Activated B cell treated with CpG ODN at 0.5 μM for 24 hours (primary cell): ENCODE measurements around the gene GDF2. TPM values are rescaled to one million over a fixed set of nuclear protein-coding genes. Genes with fewer than 3 reads are reported as not detected.

Experiments
- ATAC-seq: fragments of 200-7000 bp; cut with Tn5 transposase; one replicate; pipeline ENCODE4 v1.10.0; 2021; ENCODE audit warnings: low read depth, mild to moderate bottlenecking, moderate library complexity
- CTCF ChIA-PET: fragments of 350-600 bp; sonication (Branson Sonifier 250); formaldehyde crosslinking; loops from one replicate; lab custom pipeline; 2021; ENCODE audit warnings: antibody characterized with exemption; lab: Charles Lee
- POLR2A ChIA-PET: fragments of 350-600 bp; sonication (Branson Sonifier 250); formaldehyde crosslinking; loops from one replicate; lab custom pipeline; 2021; ENCODE audit warnings: antibody characterized with exemption; lab: Charles Lee
- DNase-seq: peaks from one replicate; pipeline ENCODE4 v3.0.0; 2022
- H3K27ac Mint-ChIP-seq: one replicate; pipeline ENCODE4 v1.8.0; 2020; ENCODE audit warnings: mixed read lengths
- H3K27me3 Mint-ChIP-seq: one replicate; pipeline ENCODE4 v1.8.0; 2021; ENCODE audit warnings: mixed read lengths
- H3K36me3 Mint-ChIP-seq: one replicate; pipeline ENCODE4 v1.8.0; 2021; ENCODE audit warnings: low read depth, mixed read lengths
- H3K4me1 Mint-ChIP-seq: one replicate; pipeline ENCODE4 v1.8.0; 2021; ENCODE audit warnings: mixed read lengths
- H3K4me3 Mint-ChIP-seq: one replicate; pipeline ENCODE4 v1.8.0; 2020; ENCODE audit warnings: mild to moderate bottlenecking, mixed read lengths
- H3K9me3 Mint-ChIP-seq: one replicate; pipeline ENCODE4 v1.8.0; 2020; ENCODE audit warnings: mixed read lengths
- intact Hi-C: fragments of 100-400 bp; cut with micrococcal nuclease; formaldehyde crosslinking; loops from one replicate; pipeline ENCODE4 v1.15.1; 2024
- total RNA-seq: library from RNA; stranded (reverse); gene quantifications from 2 replicates; pipeline ENCODE4 v1.2.3, GENCODE V29; 2022
- TF ChIP-seq, protein P1 (sequence below): fragments of 200-600 bp; IDR thresholded peaks from one replicate; pipeline ENCODE4 v1.8.0; 2022; ENCODE audit warnings: antibody characterized with exemption, mild to moderate bottlenecking

GDF2 gene
- total RNA-seq, 1 donor from 2014 or later, result not detected

DNA sequence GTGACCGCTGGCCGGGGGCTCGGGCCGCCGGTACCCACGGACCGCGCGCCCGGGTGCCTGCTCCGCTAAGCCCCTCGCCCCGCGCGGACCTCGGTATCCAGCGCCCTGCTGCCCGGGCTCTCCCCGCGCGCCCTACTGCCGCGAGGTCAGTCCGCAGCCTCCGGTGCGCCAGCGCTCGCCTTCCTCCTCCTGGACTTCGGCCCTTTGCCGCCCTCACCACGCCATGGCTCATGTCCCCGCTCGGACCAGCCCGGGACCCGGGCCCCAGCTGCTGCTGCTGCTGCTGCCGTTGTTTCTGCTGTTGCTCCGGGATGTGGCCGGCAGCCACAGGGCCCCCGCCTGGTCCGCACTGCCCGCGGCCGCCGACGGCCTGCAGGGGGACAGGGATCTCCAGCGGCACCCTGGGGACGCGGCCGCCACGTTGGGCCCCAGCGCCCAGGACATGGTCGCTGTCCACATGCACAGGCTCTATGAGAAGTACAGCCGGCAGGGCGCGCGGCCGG, 21.8 kb upstream of the GDF2 start:
- Mint-ChIP-seq H3K4me1 (peaks cover 4% of the 10 kb centered on the region), H3K36me3 (no peaks in the 10 kb centered on the region), H3K27me3 (peaks cover 41% of the 10 kb centered on the region), H3K4me3 (no peak overlapping the region), H3K27ac (no peak overlapping the region), H3K9me3 (no peaks in the 10 kb centered on the region)
- DNase-seq (no peak), ATAC-seq (no peak)
- intact Hi-C loops, result no loop called here
- ChIA-PET POLR2A (no interaction called here), CTCF (no interaction called here)
- TF ChIP-seq, protein P1, sequence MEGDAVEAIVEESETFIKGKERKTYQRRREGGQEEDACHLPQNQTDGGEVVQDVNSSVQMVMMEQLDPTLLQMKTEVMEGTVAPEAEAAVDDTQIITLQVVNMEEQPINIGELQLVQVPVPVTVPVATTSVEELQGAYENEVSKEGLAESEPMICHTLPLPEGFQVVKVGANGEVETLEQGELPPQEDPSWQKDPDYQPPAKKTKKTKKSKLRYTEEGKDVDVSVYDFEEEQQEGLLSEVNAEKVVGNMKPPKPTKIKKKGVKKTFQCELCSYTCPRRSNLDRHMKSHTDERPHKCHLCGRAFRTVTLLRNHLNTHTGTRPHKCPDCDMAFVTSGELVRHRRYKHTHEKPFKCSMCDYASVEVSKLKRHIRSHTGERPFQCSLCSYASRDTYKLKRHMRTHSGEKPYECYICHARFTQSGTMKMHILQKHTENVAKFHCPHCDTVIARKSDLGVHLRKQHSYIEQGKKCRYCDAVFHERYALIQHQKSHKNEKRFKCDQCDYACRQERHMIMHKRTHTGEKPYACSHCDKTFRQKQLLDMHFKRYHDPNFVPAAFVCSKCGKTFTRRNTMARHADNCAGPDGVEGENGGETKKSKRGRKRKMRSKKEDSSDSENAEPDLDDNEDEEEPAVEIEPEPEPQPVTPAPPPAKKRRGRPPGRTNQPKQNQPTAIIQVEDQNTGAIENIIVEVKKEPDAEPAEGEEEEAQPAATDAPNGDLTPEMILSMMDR, result no peak

DNA sequence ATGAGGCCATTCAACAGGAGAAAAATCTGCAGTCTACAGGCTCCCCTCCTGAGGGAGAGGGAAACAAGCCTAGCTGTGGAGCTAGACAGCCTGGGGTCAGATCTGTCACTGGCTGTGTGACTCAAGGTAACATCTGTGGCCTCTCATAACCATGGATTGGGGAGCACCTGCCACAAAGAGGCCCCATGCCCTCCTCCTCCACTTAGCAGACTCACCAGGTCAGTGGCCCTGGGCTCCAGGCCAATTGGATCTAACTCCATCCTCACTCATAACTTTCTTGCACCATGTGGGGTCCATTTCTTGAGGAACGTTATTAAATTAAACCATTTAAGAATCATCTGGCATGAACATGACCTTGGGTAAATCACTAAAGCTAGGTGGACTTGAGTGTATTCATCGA, 20.4 kb upstream of the GDF2 start:
- H3K4me3 Mint-ChIP-seq, result no peak overlapping the region
- peaks cover 4% of the 10 kb centered on the region for H3K4me1 Mint-ChIP-seq
- no peaks in the 10 kb centered on the region for H3K36me3 Mint-ChIP-seq
- TF ChIP-seq, protein P1, result no peak
- H3K27me3 Mint-ChIP-seq, result peaks cover 37% of the 10 kb centered on the region
- no peaks in the 10 kb centered on the region for H3K9me3 Mint-ChIP-seq
- CTCF ChIA-PET, result no interaction called here
- intact Hi-C loops, result no loop called here
- DNase-seq (no peak), ATAC-seq (no peak)
- no peak overlapping the region for H3K27ac Mint-ChIP-seq
- POLR2A ChIA-PET, result no interaction called here

DNA sequence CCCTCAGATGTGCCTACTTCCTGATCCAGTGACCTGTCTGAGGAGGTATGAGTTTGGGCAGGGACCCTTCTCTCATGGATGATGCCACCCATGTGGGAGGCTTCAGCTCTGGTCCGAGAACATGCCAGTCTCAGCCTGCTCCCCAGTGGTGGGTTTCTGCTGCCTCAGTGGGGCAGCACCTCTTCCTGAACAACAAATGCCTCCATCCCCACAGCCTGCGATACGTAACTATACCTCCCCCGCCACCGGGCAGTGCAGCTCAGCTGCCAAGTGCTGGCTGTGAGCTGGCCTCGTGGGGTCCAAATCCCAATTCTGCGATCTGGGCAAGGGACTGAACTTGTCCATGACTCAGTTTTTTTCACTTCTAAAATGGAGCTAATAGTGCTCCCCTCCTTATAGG, 19.1 kb upstream of the GDF2 start:
- H3K36me3 Mint-ChIP-seq, result no peaks in the 10 kb centered on the region
- no peak overlapping the region for H3K4me3 Mint-ChIP-seq
- DNase-seq (no peak), ATAC-seq (no peak)
- H3K9me3 Mint-ChIP-seq, result no peaks in the 10 kb centered on the region
- intact Hi-C loops, result no loop called here
- ChIA-PET POLR2A (no interaction called here), CTCF (no interaction called here)
- H3K27me3 Mint-ChIP-seq, result peaks cover 31% of the 10 kb centered on the region
- peaks cover 4% of the 10 kb centered on the region for H3K4me1 Mint-ChIP-seq
- TF ChIP-seq, protein P1, result no peak
- H3K27ac Mint-ChIP-seq, result no peak overlapping the region

DNA sequence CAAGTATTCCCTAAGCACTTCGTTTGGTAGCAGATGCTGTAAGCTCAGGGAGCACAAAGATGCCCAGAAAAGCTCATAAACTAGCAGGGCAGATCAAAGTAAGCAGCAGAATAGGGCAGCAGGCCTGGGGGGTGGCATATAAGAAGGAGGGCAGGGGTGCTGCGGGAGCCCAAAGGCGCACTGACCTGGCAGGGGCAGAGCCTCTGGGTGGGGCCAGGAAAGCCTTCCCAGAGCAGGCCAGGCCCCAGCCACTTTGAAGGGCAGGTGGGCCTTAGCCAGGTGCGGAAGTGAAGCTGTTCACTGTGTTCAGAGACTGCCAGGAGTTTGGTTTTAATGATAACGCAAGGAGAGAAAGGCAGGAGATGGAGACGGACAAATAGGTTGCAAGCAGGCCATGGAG, 18.4 kb upstream of the GDF2 start:
- no peak overlapping the region for H3K4me3 Mint-ChIP-seq
- intact Hi-C loops, result no loop called here
- no peaks in the 10 kb centered on the region for H3K9me3 Mint-ChIP-seq
- no peaks in the 10 kb centered on the region for H3K36me3 Mint-ChIP-seq
- H3K27ac Mint-ChIP-seq, result no peak overlapping the region
- DNase-seq (no peak), ATAC-seq (no peak)
- ChIA-PET POLR2A (no interaction called here), CTCF (no interaction called here)
- H3K4me1 Mint-ChIP-seq, result peaks cover 4% of the 10 kb centered on the region
- TF ChIP-seq, protein P1, result no peak
- peaks cover 26% of the 10 kb centered on the region for H3K27me3 Mint-ChIP-seq

DNA sequence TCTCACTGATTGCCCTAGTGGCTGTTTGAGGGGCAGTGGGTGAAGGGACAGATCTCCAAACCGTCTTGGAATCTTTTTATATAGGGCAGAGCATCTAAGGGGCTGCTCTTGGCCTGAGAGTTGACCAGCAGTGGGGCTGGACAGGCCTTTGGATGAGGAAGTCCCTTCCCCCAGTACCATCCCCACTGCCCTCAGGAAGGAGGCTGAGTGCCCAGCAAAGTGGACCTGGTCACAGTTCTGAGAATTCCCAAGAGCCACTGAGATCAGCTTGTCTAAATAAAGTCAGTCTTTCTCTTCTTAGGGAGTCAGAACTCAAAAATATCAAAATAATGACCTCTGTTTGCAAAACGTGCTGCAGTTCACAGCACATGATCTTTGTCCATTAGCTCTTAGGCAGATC, 16.7 kb upstream of the GDF2 start:
- POLR2A ChIA-PET, result no interaction called here
- Mint-ChIP-seq H3K27me3 (peaks cover 19% of the 10 kb centered on the region), H3K4me1 (peaks cover 4% of the 10 kb centered on the region), H3K36me3 (no peaks in the 10 kb centered on the region), H3K9me3 (no peaks in the 10 kb centered on the region), H3K27ac (no peak overlapping the region), H3K4me3 (no peak overlapping the region)
- TF ChIP-seq, protein P1, result no peak
- DNase-seq (no peak), ATAC-seq (no peak)
- intact Hi-C loops, result no loop called here
- CTCF ChIA-PET, result interaction anchor here (0.5 kb wide), 1 partner anchor 178 kb away, joined by 3 read pairs; the partner anchor contains the start of gene ANXA8
